ENCODE measurements around the gene MYO1E.
"Not testable (repeated sequence)": the region's sequence is repeated elsewhere in the genome, so short reads cannot be mapped to it uniquely, and the experiment has no call there.

MYO1E gene

DNA sequence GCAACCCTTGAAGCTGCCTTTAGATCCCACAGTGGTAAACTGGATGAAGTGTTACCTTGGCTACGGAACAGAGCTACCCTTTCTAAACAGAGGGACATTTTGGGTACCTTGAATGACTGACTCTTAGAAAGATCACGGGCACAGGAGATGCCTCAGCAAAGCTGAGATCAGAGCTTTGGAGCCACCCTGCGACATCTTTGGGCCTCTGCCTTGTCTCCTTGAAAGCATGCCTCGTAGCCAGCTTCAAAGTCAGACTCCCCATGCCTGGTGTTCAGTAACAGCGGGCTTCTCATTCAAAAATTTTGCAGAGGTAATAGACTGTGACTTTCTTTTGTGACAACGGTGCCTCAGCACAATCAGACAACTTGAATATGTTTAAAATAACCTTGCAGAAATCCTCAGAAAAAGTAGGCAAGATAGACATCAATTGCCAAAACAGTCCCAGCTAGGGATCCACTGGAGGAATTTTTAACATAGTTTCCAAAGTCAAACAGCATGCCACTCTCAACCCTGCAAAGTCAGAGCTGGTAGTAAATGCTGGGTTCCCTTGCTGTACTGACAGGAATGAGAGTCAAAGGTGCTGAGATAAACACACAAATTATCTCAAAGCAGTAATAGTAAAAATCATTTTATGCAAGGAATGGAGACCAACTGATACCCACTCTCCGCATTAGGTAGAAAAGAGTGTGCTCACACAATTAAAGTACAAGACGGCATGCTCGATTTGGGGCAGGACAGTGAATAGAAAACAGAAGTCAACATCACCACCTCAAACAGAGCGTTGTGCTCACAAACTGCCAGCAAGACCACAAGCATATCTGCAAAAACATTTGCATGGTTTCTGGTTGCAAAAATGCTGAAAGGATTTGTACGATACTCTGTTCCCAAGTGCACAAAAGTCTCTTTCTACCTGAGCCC is 82.1 kb downstream of the MYO1E start:
- no peak for DNase-seq

DNA sequence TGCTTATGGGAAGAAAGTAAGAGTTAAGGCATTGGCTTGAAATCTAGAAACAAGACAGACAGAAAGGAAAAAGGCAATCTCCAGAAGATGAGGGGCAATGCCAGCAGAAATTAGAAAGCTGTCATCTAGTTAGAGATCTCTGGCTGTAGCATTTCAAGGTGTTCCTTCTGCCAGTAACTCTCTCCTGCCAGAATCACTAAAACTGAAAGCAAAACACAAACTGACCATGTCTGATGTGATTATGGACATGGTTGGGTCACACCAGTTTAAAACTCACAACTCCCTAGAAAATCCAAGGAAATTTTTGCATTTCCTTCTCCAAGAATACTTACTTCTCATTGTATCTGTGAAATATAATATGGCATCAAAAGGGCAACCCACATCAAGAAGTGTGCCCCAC is 83.1 kb downstream of the MYO1E start:
- DNase-seq, result no peak

DNA sequence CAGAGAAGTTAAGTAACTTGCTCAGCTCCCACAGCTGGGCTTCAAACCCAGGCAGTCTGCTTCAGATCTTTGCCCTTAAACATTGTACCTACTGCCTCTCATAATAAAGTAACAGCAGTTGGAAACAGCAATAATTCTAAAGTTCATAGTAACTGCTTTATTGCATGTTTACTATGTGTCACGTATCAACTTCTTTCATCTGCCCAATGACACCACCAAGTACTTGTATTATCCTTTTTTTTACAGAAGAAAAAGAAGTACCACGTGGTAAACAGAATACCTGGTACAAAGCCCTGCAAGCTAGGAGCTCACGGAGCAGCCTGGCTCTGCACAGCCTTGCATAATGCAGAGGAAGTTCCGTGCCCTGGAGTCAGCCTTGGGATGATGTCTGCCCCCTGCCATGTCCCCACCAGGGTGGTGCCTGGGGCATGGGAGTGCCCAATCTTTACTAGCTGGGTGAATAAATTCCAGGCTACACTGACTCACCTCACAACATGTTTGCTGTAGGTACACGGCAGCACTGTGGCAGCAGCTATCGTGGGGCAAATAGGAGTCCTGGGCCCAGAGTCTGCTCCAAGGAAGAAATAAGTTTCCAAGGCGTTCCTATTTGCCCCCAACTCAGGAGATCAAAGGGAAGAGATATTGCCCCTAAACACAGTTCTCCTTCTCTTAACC is 88.8 kb downstream of the MYO1E start:
- no peak for DNase-seq

DNA sequence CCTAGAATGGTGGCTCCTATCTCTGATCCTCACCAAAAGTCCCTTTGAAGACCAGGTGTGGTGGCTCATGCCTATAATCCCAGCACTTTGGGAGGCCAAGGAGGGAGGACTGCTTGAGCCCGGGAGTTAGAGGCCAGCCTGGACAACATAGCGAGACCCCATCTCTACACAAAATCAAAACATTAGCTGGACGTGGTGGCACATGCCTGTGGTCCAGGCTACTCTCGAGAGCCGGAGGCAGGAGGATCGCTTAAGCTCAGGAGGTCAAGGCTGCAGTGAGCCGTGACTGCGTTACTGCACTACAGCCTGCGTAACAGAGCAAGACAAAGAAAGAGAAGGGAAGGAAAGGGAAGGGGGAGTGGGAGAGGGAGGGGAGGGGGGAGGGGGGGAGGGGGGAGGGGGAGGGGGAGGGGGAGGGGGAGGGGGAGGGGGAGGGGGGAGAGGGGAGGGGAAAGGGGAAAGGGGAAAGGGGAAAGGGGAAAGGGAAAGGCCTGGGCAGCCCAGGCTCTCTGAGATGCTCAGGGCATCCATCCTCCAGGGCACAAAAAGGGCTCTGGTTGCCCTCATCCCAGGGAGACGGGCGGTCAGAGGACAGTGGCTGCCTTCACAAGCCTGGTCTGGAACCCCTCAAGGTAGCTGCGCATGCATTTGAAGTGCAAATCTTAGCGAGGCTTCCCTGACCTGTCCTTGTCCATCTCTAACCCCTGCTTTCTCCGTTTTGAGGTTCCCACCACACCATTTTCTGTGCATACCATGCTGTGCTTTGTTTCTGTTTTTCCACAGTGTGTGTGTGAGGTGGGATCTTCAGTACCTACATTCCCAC is 89.9 kb downstream of the MYO1E start:
- no peak for DNase-seq

- no peak for DNase-seq
Measured at GRCh38 chr15:59281699-59282098, 91.0 kb downstream of the MYO1E start.

DNA sequence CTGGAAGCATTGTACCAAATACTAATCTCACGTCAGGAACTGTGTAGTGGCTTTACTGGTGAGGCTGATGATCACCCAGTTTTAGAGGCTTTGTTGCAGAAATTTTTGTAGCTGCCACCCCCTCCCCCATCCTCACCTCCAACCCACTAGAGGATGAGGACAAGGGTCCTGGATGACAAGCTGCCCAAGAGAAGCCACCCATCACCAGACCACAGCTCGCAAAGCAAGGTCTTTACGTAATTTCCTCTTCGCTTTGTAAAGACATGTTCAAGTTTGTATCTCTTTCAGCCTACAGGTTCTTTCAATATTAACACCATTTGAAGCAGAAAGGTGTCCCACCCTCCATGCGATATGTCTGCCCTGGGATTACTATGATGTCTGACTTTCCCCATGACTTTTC is 91.8 kb downstream of the MYO1E start:
- DNase-seq, result no peak

- DNase-seq, result not testable (repeated sequence)
Measured at GRCh38 chr15:59280292-59280691, 92.4 kb downstream of the MYO1E start.

DNA sequence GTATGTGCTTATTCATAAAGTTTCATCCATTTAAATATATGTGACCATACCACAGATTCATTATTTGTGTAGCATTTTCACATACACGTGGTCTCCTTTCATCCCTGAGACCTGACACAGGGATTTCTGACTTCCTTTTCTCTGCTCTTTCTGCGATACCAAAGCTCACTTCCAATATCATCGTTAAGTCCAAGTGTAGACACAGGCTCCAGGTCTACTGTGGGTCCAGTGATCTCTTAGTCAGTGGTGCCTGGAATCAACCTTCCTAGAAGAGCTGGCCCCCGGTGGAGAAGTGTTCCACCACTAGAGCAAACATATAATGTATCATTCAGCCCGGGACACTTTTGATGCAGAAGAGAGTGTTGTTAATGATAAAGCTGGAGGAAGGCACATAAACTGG is 93.6 kb downstream of the MYO1E start:
- DNase-seq, result no peak

- DNase-seq, result no peak
Measured at GRCh38 chr15:59278120-59278519, 94.6 kb downstream of the MYO1E start.

DNA sequence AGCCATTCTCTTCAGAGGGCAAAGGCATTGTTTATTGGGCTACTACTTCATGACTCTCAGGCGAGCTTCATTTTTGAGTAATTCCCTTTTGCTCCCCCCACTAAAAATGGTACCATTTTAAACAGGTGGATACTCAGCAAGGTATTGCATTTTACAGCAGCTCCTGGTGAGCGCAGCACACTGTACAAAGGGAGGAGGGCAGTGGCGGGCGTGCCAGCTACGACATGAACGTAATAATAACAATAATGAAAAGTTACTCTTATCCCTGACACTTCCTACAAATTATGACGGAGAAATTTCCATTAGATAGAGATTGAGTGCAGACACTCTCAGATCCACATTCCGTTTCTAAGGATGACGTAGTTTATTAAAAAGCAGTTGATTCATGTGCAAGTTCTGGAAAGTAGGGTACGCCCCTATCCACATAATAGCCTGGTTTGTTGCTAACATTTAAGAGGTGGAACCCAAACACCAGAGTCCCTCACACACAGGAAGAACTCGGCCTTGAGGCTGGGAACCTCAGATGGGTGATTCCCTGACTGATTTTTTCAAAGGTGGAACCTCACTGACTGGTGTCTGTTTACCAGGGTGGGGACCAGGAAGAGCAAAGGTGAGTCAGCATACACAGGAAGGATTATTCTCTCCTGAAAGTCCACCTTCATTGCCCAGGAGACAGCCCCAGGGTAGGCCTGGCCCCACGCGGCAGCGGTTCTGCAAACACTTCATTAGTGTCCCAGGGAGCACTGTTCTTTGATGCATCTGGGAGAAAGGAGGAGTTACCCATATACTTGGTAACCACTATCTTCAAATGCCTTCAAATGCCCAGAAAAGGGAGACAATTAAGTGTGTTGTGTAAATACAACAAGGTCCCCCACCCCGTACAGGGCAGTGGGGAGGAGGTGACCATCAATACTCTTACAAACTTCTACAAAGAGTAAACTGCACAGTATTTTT is 96.2 kb downstream of the MYO1E start:
- DNase-seq, result no peak

GRCh38 chr15:59274126-59274970 is 98.3 kb downstream of the MYO1E start:
- no peak for DNase-seq

DNA sequence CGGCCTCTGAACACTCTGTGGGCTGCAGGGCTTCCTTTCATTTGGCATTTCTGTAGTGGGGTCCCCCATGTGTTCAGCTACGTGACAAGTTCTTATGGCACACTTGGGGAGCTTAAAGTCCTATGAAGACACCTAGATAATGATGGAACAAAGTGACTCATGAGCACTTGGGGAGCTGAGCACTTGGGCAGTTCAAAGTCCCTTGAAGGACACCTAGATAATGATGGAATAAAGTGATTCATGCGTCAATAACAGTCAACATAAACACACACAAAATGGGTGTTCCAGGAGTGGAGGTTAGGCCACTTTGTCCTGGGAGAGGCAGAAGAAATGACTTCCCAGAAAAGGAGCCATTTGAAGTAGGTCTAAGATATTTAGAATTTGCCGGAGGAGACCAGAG is 99.4 kb downstream of the MYO1E start:
- DNase-seq, result no peak

- no peak for DNase-seq
Measured at GRCh38 chr15:59271595-59272201, 101.0 kb downstream of the MYO1E start.

DNA sequence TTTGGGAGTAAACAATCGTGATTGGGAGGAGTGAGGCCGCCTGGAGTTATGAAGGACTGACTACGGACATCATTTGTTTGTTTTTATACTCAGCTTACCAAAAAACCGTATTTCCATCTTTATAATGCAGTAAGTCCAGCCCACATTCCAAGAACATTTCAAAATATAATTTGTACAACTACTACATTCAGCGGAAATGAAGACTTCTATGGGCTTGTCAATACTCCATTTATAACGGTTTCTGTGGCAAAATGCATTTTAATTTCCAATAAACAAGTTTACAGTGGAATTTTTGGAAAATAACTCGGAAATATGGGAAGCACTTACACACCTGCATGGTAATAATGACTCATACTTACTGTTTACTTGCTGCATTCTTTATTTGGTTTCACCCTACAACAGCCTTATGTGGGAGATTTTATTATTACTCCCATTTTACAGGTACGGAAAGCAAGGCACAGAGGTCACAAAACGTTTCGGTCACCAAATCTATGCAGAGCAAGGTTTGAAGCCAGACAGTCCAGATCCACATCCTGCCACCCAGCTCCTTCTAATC is 103.7 kb downstream of the MYO1E start:
- DNase-seq, result no peak

- no peak for DNase-seq
Measured at GRCh38 chr15:59268168-59268851, 104.4 kb downstream of the MYO1E start.

GRCh38 chr15:59266028-59266427 is 106.6 kb downstream of the MYO1E start:
- no peak for DNase-seq

- DNase-seq, result no peak
Measured at GRCh38 chr15:59262316-59262715, 110.4 kb downstream of the MYO1E start.

DNA sequence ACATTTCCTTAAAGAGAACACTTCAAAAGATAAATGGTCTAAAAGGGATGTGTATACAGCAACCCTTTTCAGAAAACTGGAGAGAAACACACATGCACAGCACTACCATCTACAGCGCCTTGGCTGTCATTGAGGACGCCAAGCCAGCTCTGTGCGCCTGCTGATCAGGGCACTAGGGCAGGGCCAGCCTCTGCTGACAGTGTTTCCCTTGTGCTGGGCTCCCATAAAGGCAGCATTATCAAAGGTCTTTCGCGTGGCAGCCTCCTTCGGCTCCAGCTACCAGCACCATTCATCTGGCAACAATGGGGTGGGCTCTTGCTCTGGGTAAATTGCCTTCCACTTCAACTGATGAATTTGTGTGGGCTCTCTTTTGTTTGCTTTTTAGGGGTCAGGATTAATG is 112.6 kb downstream of the MYO1E start:
- DNase-seq, result no peak

- DNase-seq, result no peak
Measured at GRCh38 chr15:59259137-59259943, 113.3 kb downstream of the MYO1E start.

Data from CD4-positive, alpha-beta T cell treated with Interferon gamma for 1 hour (primary cell).